GM19193 (cell line): ENCODE data around the gene DQX1.
A peak's percentile ranks its signal among the peaks of the same experiment; 100 is the strongest.

Source experiments
- POLR2A ChIP-seq: IDR thresholded peaks from 4 replicates; pipeline ENCODE4 v1.6.1; 2011; ENCODE audit not compliant: insufficient read depth, insufficient read length; ENCODE audit errors: extremely low read depth

Gene DQX1

GRCh38 chr2:74558284-74559230 is 32.5 kb upstream of the DQX1 start:
- peak; percentile 15 for TF ChIP-seq POLR2A

DNA sequence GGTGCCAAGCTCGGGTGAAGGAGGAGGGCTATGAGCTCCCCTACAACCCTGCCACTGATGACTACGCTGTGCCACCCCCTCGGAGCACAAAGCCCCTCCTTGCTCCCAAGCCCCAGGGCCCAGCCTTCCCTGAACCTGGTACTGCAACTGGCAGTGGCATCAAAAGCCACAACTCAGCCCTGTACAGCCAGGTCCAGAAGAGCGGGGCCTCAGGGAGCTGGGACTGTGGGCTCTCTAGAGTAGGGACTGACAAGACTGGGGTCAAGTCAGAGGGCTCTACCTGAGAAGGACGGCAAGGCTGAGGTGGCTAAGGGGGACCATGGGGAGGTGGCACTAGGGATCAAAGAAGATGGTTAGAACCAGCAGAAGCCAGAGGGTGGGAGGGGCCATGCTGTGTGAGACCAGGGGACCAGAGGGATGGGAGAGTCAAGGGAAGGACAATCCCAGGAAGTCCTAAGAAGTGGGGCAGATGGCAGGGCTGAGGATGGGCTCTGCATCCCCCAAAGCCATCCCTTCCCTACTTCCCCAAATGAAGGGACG is 30.9 kb upstream of the DQX1 start:
- TF ChIP-seq POLR2A, result no peak

DNA sequence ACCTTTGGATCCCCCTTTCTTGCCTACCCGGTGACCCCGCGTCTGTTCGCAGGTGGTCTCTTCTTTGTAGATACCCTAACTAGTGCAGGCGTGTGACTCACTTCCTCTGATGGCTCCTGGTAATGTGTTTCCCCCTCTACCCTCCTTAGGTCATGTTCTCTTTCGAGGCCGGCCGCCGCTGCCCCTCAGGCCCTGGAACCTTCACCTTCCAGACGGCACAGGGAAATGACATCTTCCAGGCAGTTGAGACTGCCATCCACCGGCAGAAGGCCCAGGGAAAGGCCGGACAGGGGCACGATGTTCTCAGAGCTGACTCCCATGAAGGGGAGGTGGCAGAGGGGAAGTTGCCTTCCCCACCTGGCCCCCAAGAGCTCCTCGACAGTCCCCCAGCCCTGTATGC is 30.1 kb upstream of the DQX1 start:
- TF ChIP-seq POLR2A, result no peak

DNA sequence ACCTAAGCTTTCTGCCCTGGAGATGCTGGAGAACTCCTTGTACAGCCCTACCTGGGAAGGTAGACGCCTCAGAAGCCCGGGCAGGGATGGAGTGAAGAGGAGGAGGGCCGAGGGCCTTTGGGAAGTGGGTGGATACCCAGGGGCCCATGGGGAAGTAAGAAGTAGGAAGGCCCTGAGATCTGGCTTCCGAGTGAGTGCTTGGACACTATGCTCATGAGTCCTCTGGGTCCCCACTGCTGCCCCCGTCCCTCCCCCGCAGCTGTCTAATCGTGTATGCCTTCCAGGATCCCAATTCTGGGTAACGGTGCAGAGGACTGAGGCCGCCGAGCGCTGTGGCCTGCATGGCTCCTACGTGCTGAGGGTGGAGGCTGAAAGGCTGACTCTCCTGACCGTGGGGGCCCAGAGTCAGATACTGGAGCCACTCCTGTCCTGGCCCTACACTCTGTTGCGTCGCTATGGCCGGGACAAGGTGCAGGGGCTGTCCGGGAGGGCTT is 29.6 kb upstream of the DQX1 start:
- no peak for TF ChIP-seq POLR2A

- TF ChIP-seq POLR2A, result peak; percentile 57
These were observed 28.9 kb upstream of the DQX1 start for GRCh38 chr2:74554820-74555531.

- no peak for TF ChIP-seq POLR2A
These were observed 28.1 kb upstream of the DQX1 start, which contains the start of the genes DOK1 and LOXL3 for GRCh38 chr2:74553892-74554819. Gene DOK1, plus strand, starts transcription at chr2:74554720. Its CDS starts 35 bp downstream, at chr2:74554755. Gene LOXL3, minus strand, starts transcription at chr2:74553942. Its CDS starts 1,308 bp downstream, at chr2:74552634.

DNA sequence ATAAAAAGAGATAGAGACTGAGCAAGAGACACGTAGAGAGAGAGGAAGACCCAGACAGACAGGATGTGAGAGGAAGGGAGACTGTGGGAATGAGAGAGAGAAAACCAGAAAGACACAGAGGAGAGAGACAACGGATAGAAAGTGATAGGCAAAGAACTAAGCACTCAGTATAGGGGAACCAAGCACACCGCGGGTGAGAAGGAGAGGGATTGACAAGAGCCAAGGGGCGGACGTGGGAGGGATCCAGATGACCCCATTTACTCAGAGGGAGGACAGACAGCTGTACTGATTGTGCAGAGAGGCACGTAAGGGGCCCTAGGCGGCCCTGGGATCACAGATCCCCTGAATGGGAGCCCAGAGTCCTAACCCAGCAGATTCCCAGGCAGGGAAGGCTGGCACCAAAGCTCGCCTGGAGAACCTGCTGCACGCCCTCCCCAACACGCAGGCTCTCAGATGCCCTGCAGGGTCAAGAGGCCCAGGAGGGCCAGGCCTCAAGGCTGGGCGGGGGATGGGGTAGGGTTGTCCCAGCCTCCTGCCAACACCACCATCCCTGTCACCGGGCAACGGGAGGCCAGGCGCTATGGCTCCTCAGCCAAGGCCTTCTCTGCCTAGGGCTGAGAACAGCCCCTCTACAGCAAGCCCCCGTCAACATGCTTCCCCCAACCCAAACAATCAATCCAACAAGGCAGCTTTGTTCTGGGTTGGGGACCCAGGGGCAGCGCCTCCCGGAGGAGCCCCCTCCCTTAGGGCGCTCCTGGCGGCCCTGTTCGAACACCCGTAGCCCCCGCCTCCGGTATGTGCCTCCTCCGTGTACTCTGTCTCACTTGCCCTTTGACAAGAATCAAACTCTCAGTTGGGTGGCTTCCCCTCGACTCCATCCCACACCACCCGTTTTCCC is 27.1 kb upstream of the DQX1 start:
- TF ChIP-seq POLR2A, result no peak

DNA sequence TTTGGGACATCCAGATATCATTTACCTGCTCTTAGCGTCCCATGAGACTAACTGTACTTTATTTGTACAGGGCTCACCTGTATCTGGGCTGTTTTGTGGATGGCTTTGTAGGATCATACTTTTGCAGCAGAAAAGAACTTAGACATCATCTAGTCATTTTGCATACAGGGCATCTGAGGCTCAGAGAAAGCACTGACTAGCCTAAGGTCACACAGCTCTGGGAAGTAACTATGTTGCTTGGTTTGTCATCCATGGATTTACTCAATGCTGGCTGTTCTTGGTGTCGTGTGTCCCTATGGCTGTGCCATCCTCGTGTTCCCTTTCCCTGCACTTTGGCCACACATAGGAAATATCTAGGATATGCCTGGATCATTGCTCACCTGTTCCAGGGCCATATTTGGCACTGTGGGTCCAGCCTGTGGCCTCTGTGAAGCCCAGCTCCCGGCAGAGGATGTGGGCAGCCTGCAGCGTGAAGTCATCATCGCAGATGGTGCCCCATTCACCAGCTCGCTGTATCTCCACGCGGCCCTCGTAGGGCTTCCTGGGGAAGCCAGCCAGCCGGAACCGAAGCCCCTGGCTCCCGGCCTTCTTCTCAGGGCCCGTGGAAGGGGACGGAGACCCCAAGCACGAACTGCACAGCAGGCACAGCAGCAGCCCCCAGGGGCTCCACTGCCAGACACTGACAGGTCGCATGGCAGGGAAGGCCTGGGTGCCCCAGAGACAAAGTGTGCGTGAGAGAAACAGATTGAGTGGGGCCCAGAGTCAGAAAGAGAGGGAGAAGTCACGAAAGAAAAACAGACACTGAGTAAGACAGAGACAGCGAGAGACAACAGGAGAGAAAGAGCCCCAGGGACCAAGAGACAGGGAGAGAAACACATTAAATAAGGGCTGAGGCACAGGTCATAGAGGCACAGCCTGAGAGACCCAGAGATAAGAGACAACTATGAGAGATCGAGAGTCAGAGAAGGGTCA is 26.2 kb upstream of the DQX1 start:
- TF ChIP-seq POLR2A, result no peak

- no peak for TF ChIP-seq POLR2A
These were observed 25.5 kb upstream of the DQX1 start for GRCh38 chr2:74551530-74551929.

- TF ChIP-seq POLR2A, result no peak
These were observed 24.2 kb upstream of the DQX1 start for GRCh38 chr2:74550231-74550630.

- peak; percentile 53 for TF ChIP-seq POLR2A
These were observed 23.1 kb upstream of the DQX1 start for GRCh38 chr2:74548900-74549826.
